ENCODE results near the gene RUNDC1.
"Not testable (repeated sequence)": the region's sequence is repeated elsewhere in the genome, so short reads cannot be mapped to it uniquely, and the experiment has no call there.

GRCh38 chr17:43000894-43001293, 20.5 kb downstream of the RUNDC1 start:
- not testable (repeated sequence) for TF ChIP-seq CTCF (conservative IDR thresholded peaks at IDR 0.05 in 1 of 2, IDR thresholded peaks at IDR 0.05 in 1 of 2; ENCODE audit: low read depth in 1 of 2, low read length in 2 of 2); EZH2 (IDR thresholded peaks at IDR 0.05; ENCODE audit: low read length, missing control alignments)
